Measurements from ENCODE around the gene RAB5IF.

The RAB5IF gene

DNA sequence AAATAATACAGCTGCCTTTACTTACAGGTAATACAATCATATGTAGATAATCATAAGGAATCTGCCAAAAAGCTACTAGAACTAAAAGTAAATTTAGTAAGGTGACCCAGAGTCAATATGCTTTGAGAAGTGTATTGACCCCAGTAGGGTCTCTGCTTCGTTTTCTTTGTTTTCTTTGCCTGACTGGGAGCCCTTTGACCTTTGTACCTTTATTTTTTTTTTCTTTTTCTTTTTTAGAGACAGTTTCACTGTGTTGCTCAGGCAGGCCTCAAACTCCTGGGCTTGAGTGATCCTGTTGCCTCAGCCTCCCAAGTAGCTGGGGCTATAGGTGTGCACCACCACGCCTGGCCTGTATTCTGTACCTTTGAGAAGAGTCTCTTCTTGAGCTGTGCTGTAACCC is 17.9 kb downstream of the RAB5IF start:
- H3K27ac ChIP-seq = peak overlapping the region; percentile 68
- TF ChIP-seq, protein P1, sequence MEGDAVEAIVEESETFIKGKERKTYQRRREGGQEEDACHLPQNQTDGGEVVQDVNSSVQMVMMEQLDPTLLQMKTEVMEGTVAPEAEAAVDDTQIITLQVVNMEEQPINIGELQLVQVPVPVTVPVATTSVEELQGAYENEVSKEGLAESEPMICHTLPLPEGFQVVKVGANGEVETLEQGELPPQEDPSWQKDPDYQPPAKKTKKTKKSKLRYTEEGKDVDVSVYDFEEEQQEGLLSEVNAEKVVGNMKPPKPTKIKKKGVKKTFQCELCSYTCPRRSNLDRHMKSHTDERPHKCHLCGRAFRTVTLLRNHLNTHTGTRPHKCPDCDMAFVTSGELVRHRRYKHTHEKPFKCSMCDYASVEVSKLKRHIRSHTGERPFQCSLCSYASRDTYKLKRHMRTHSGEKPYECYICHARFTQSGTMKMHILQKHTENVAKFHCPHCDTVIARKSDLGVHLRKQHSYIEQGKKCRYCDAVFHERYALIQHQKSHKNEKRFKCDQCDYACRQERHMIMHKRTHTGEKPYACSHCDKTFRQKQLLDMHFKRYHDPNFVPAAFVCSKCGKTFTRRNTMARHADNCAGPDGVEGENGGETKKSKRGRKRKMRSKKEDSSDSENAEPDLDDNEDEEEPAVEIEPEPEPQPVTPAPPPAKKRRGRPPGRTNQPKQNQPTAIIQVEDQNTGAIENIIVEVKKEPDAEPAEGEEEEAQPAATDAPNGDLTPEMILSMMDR (conservative IDR thresholded peaks at IDR 0.05) = no peak
- TF ChIP-seq ZFX (IDR thresholded peaks at IDR 0.05) = no peak

DNA sequence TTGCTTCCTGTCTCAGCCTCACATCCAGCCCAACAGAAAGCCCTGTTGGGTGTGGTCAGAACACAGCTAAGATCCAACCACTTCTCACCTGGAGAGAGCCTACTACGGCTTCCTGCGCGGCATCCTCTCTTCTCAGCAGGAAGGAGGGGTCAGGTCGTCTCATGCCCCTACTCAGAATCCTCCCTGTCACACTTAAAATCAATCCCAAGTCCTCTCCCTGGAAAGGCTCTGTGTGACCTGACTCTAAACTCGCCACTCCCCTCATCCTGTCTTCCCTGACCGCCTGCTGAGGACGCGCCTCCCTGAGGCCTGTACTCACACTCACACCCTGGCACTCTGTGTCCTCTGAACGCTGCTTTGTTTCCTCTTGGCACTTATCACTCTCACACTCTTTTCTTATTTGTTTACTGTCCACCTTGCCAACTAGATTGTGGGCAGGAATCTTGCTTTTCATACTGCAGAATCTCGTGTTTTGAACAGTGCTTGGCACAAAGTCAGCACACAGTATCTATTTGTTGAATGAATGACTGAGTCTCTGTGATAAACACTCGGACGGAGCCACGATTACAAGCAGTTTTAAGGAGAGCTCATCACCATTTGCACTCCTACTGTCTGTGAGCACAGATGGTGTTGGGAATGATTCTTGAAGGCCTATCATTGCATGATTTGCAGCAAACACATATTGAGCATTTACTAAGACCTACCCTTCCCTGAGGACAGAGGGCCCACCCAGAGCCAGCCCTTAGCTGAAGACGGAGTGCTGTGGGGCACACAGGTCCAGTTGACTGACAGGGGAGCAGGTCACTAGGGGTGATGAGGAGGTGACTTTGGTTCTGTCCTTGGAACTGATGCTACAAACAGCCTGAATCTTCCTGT is 18.7 kb downstream of the RAB5IF start:
- TF ChIP-seq, protein P1 (conservative IDR thresholded peaks at IDR 0.05) = no peak; the same call in 1 of the 2 replicates
- no peak for TF ChIP-seq ZFX (IDR thresholded peaks at IDR 0.05)
- H3K27ac ChIP-seq = peak overlapping the region; percentile 68

DNA sequence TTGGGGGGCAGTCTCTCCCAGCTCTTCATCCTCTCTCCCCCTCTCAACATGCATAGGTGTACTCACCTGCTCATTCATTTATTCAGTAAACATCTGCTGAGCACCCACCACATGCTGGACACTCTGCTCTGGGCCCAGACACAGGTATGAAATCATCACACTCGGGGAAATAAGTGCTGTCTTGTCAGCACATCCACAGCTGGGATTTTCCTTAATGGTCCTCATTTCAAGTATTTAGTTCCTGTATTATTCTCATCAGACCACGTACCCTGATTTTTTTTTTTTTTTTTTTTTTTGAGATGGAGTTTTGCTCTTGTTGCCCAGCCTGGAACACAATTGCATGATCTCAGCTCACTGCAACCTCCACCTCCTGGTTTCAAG is 19.4 kb downstream of the RAB5IF start:
- peak overlapping the region; percentile 68 for H3K27ac ChIP-seq
- TF ChIP-seq ZFX (IDR thresholded peaks at IDR 0.05) = no peak
- TF ChIP-seq, protein P1 (conservative IDR thresholded peaks at IDR 0.05) = no peak

DNA sequence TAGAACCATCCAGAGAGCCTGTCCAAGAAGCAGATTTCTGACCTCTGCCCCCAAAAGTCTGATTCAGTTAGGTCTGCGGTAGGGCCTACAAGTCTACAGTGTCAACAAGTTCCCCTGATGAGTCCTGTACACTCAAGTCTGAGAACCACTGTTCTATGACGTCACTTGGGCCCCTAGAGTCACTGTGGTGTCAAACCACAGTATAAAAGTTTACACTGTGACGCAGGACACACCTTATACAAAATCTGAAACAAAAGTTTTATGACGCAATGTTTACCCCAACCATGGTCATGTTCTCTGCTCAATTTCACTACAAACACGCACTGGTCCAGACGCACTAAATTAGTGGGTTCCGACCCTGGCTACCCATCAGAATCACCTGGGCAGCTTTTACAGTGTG is 22.5 kb downstream of the RAB5IF start:
- TF ChIP-seq, protein P1 (conservative IDR thresholded peaks at IDR 0.05) = no peak
- no peak for TF ChIP-seq ZFX (IDR thresholded peaks at IDR 0.05)
- H3K27ac ChIP-seq = no peak overlapping the region

DNA sequence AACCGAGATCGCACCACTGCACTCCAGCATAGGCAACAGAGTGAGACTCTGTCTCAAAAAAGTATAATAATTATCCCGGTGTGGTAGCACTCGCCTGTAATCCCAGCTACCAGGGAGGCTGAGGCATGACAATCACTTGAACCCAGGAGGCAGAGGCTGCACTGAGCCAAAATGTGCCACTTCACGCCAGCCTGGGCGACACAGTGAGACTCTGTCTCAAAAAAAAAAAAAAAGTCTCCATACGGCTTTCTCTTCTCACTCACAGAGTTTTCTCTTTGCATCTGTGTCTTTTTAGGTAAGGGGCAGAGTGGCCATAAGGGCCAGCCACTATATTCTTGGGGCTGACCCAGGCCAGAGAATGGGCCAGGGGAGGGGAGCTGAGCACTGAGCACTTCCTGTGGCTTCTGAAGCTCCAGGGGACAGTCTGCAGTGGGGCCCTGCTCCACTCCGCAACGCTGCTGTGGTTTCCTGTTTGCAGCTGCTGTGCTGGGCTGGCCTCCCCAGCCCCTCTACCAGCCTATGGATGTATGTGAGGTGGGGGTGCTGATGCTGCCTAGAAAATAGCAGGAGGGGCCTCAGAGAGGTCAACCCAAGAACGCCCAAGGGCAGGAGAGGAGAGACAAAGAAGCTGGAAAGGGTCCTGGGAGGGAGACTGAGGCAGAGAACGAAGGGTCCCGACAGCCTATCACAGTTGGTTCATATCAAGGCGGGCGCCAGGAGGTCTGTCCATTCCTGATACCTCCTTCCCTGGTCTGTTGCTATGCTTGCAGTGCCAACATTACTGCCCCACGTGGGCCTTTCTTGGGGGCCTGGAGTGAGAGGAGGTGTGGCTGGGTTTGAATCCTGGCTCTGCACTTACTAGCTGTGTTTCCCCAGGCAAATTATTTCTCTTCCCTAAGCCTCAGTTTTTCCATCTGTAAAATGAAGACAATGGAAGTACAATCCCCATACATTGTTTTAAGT is 24.4 kb downstream of the RAB5IF start:
- TF ChIP-seq ZFX (IDR thresholded peaks at IDR 0.05) = no peak
- TF ChIP-seq, protein P1 (conservative IDR thresholded peaks at IDR 0.05) = no peak
- no peak overlapping the region for H3K27ac ChIP-seq

DNA sequence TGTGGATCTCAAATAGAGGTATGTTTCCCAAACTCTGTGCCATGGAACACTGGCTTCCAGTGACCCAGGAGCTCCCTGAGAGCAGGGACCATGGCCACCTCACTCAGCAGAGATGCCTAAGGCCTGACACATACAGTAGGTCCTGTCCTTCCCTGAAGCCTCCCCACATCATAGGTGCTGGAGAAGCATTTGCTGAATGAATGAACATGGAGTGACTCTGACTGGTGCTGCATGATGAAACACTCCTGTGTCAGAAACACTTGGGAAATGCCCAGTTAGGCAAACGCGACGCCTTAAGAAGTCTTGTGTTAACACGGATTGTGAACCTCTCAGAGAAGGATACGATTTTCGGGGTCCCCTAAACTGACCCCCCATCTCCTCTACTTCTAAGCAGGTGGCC is 26.1 kb downstream of the RAB5IF start:
- TF ChIP-seq, protein P1 (conservative IDR thresholded peaks at IDR 0.05) = no peak
- no peak for TF ChIP-seq ZFX (IDR thresholded peaks at IDR 0.05)
- H3K27ac ChIP-seq = no peak overlapping the region

DNA sequence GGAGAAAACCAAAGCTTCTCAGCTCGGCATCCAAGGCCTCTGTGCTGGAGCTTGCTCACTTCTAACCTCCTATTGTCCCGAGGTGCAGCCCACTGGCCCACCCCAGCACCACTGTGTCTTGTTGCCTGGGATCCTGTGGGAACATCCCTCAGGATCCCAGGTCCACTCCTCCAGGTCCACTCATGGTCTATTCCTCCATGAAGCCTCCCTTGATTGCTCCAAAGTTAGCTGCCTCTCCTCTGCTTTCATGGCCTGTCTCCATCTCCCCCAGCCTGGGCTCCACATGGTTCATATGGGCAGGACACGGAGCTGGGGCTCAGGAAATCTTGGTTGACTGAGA is 26.5 kb downstream of the RAB5IF start:
- TF ChIP-seq, protein P1 (conservative IDR thresholded peaks at IDR 0.05) = no peak
- TF ChIP-seq ZFX (IDR thresholded peaks at IDR 0.05) = no peak
- H3K27ac ChIP-seq = no peak overlapping the region
